Stimulated activated CD8-positive, alpha-beta memory T cell treated with anti-CD3 and anti-CD28 coated beads, Interleukin-7, amount 100 ng/mL, for 1 hour (primary cell): ENCODE measurements around the gene PRKCE.

Experiments used
- DNase-seq, 2 donors: peaks; one replicate each; pipeline ENCODE4 v3.0.0-alpha.2; 2020; ENCODE audit warnings: low read depth in 2 of 2

PRKCE gene

DNA sequence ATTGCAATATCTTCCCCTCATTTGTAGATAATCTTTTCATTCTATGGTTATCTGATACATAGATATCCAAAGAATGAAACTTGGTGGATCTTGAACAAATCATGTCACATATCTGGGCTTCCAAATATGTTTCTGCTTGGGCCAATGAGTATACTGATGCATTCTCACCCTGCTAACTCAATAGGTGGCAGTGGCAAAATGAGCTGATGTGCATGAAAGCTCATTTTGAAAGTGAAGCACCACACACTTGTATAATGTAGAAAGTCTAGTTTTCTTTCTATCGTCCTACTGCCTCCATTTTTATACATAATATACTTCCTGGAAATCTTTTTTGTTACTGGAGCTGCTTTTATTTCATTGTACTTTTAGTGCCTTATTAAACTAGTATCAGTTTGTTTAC, 208.2 kb downstream of the PRKCE start:
- DNase-seq, result no peak

DNA sequence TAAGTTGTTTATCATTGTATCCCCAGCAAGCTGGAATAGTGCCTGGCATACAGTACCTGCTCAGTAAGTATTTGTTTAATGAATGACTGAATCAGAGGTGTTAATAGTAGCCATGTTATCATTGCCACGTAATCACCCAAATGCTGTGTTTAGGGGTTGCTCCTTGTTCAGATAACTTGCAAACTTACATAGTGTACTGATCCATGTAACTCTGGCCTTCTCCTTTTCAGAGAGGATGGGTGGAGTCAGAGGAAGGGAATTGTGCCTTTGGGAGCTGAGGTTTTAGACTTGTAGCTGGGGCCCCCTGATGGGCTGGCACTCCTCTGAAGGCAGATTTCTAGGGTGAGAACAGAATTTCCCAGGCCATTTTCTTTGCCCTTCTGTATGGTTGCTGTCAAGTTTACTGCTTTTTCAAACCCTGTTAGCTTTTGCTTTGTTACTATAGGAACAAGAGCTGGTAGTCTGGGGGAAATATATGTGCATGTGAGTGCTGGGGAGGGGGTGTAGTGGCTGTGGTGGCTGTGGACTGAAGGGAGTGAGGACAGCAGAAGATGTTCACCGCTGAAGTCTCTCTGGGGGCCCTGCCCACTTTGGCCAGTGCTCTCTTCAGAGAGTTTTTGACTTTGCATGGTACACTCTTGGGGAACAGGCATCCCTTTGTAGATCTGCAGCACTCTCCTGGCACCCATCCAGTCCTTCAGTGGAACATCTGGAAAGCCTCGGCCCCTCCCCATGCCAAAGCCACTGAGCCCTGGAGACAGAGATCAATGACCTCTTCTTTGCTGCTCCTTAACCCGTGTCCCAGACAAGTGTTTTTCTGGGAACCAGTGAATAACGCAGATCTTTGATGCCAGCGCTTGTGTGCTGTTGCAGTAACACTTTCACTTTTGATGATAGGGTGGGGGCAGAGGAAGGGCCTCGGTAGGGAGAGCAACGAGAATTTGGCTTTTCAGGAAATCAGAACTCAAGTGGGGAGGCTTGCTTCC, 209.0 kb downstream of the PRKCE start:
- DNase-seq, result no peak

DNA sequence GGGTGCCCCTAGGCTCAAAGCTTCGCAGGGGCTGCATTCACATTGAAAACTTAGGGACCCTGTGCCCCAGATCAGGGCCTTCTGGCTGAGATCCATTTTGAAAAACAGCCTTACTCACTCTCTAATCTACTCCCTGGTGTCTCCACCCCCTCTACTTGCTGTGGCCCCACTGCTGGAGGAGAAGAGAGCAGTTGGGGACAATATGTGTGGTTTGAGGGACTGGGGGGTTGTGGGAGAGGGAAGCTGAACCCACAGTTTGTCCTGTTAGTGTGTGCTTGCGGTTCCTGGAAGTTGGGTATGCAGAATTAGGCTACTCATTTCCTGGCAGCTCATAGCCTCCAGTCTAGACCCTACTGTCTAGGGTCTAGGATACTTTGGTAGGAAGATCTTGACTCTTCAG, 211.4 kb downstream of the PRKCE start:
- no peak for DNase-seq

DNA sequence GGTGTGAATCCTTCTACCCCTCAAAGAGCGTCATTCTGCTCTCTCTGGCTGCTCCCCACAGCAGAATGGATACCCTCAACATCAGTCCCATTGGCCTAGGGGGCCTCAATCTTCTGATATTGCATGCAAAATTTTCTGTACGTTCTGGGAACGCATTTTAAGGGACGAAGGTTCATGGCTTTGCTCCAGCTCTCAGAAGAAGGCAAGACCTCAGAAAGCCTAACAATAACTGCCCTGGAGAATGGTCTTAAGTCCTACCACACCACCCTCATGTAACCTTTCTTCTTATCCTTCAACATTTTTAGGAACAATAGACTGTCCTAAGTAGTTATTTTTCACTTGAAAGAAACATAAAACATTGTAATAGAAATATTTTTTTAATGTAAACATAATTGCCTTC, 212.6 kb downstream of the PRKCE start:
- no peak for DNase-seq

DNA sequence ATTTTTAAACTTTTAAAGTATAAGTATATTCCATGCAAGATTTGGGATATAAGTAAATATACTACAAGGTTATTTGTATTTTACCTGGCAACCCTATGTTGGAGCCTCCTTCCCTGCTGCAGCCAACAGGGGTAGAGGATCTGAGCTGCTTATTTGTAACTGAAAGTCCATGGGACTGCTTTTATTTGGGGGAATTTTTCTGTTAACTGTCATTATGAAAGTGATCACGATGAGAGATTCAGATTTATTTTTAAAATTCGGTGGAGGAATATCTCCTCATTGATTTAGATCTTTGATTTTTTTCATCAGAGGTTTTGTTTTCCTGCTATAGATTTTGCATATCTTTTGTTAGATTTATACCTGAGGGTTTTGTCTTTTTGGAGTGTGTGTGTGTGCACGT, 215.9 kb downstream of the PRKCE start:
- no peak for DNase-seq

DNA sequence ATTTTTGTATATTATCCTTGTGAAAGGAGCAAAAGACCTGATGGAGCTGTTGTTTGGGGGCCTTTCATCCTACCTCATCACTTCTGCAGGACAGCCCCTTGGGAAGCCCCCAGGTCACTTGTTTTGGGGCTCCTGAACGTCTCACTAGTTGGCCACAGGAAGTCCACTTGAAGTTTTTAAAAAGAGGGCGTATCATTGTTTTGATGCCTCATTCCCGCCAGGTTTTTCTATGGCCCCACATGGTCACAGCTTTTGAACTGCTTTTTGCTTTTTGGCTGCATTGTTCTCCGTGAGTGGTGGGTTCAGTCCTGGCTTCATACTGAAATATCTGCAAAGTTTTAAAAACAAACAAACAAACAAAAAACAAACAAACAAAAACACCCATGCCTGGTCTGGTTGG, 216.3 kb downstream of the PRKCE start:
- no peak for DNase-seq

DNA sequence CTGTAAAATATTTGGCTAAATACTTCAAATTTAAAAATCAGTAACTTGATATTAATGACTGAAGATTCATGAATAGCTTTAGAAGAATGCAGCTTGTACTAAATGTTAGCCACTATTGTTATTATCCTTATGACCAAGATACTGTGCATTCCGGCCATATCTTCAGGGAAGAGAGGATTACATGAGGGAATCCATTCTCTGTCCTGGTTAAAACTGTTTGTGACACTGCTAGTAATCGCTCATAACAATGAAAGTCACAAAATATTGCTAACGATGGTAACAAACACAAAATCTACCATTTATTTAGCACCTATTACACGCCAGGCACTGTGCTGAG, 217.7 kb downstream of the PRKCE start:
- no peak for DNase-seq

DNA sequence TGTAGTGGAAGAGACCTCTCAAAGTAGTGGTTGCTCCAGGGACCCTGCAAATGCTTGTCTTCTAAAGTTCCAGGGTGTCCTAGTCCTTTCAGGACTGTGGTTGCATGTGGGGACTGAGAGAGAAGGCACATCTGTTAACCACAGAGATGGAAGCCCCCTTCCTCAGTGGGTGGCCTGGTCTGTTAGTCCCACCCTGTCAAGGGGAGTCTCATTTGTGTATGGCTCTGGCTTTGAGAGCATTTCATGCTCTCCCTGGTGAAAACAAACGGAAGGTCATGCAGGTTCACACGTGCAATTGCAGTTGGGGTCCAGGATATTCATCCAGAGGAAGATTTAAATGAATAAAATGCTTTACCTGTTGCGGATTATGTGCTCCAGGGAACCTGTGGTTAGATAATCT, 219.6 kb downstream of the PRKCE start:
- DNase-seq, result no peak

DNA sequence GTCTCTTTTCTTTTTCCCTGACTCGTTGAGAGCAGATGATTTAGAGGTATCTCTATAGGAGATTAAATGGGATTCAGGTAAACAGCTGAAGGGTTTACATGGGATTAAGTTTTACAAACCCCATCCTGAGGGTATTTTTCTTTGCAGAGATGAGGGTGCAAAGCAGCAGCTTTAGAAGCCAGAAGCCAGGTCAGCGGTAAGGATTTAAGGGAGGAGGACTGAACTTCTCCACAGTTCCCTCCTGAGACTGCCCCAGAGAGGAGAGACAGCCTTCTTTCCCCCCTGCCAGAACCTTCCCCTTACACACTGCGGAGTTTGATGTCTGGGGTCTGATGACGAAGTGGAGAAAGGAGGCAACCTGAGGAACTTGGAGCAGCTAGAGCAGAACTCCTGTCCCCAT, 220.1 kb downstream of the PRKCE start:
- no peak for DNase-seq

DNA sequence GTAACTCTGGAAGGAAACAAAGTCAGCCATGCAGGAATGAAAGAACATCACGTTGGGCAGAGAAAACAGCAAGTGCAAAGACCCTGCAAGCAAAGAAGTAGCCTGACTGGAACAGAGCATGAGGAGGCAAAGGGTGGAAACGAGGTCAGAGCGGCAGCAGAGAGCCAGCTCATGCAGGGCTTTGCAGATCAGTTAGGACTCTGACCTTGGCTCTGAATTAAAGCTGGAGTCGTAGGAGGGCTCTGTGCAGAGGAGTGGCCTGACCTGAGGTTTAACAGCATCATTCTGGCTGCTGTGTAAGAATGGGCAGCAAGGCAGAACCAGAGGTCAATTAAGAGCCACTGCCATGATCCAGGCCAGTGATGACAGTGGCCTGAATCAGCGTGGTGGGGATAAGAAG, 220.7 kb downstream of the PRKCE start:
- DNase-seq, result no peak

DNA sequence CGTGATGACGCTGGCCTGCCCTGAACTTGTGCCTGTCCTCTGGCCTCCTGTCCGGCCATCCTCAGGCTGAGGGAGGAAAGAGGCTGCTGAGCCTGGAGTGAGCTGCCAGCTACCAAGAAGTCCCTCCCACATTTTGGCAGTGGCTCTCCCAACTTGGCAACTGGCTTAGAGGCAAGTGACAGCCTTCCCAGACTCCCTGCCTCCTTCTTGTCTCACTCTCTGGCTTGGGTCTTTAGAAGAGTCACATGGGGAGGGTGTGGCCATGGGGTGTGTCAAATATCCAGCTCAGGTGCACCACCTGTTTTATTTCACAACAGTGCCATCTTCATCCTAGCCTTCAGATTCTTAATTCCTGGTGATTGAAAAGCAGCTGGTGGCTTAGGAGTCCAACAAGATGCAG, 222.9 kb downstream of the PRKCE start:
- no peak for DNase-seq

DNA sequence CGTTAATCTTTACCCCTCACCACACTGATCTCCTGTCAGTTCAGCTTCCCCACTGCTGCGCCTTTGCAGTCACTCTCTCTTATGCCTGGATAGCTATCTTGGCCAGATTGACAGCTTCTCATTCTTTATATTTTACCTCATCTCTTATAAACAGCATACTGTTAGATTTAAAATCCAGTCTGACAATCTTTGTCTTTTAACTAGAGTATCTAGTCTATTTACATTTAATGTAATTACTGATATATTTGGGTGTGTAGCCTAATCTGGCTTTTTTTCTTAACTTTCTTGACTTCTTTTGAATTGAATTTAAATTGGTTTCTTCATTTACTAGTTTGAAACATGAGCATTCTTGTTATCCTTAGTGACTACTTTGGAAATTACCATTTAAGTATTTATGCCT, 225.1 kb downstream of the PRKCE start:
- DNase-seq, result no peak

DNA sequence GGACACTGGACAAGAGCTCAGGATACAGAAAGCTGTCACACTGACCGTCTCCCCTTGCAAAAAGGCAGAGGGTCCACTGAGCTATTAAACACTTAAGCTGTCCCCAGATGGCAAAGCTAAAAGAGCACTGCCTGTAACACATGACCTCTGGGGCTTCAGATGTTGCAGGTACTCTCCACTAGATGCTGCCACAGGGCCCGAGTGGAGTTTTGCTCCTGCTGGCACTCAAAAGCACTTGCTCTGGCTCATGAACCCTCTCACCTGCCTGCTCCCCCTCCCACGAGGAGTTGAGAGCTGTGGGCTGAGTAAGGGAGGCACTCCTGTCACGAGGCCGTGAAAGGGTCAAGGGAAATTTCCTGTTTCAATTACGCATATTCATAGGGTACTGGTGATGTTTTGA, 227.9 kb downstream of the PRKCE start:
- no peak for DNase-seq

DNA sequence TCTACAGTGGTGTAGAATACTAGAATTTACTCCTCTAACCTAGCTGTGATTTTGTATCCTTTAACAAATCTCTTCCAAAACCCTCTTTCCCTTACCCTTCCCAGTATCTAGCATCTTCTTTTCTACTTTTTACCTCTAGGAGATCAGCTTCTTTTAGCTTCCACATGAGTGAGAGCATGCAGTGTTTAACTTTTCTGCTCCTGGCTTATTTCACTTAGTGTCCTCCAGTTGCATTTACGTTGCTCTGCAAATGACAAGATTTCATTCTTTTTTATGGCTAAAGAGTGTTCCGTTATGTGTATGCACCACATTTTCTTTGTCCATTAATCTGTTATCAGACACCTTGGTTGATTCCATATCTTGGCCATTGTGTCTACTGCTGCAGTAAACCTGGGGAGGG, 228.5 kb downstream of the PRKCE start:
- no peak for DNase-seq

DNA sequence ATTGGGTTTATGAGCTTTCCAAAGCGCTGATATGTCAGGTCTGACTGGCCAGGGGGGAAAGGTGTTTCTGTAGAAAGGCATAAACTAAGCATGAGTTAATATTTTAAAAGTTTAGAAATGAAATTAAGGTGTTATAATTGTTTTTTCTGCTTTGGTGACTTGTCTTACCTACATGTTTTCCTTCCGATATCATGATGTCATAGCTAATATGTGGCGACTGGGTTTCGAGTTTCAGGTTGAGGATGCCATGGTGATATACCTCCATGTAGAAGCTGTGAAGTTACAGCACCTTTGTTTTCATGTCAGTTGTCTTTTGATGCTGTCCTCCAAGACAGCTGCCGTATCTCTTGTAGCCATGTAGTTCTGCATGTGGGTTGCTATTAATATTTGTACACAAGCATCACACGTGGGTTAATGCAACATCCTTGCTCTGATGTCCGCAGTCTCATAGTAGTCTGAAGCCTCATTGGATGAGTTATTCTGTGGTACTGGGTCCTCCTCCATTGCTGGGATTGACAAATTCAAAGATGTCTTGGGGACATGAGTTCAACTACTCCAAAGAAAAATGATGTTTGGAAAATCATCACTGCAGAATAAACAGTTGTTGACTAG, 230.6 kb downstream of the PRKCE start:
- DNase-seq, result no peak

DNA sequence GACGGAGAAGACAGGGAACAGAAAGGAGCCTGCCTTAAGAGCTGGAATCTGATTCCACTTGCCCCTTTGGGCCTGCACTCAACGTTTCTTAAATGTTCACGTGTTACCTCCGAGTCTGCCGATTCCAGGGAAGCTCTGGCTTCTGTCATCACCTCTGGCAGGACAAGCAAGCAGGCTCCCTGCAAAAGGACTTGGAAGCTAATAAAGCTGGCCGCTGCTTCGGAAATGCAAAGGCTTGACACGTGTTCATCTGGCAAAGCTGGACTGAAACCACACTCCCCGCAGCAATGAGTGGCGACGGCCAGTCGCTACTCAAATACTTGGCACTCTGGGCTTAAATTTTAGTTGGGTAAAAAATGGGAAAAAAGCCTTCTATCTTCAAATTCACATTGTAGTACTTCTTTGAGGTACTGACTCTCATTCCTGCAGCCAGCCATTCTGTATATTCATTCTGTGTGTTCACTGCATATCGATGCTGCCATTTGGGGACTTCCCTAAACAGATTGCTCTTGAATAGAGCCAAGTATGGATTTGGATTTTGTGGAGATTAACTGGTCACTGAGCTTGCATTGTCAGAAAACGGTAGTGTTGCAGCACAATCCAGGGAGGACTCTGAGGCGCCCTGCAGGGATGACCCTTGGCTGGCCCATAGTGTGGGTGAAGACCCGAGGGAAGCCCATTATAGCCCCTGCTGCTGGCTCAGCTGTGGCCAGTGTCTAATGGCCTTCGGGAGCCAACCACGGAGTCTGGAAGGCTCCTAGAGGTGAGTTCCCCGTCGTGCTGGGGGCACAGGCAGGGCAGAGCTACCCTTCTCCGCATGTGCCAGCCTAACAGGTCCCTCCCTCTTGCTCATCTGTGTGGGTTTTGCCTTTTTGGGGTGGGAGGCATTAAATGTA, 231.5 kb downstream of the PRKCE start:
- DNase-seq, result no peak

DNA sequence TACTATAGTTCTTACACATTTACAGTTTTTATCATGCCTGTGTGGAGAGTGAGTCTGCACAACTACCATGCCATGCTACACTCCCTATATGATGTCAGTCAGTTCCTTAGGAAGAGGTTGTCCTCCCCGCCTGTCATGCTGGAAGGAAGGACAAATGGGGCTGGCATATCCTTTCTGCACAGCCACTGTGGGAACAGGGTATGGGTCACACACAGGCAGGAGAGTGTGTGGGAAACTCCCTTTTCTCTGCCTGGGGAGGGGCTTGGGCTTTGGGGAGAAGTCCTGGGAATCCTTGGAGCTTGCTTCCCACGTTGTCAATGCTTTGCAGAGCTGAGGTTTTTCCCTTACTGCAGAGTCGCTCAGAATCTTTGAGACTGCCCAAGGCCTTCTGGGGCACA, 232.1 kb downstream of the PRKCE start:
- no peak for DNase-seq

DNA sequence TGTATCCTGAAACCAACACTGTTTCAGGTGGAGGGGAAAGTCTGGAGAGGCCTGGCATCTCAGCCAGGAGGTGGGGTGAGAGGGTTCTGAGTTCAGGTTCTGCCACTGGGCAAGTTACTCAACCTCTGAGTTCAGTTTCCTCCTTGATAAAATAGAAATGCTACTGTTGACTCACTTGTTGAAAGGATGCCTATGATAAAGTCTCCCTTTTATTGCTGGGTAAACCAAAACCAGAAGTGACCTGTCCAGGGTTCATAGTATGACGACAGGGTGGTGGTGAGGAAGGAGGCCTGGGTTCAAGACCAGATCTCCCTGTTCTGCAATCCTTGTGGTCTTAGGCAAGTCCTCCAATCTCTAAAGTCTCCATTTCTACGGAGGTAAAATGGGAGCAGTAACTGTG, 232.7 kb downstream of the PRKCE start:
- DNase-seq, result no peak

DNA sequence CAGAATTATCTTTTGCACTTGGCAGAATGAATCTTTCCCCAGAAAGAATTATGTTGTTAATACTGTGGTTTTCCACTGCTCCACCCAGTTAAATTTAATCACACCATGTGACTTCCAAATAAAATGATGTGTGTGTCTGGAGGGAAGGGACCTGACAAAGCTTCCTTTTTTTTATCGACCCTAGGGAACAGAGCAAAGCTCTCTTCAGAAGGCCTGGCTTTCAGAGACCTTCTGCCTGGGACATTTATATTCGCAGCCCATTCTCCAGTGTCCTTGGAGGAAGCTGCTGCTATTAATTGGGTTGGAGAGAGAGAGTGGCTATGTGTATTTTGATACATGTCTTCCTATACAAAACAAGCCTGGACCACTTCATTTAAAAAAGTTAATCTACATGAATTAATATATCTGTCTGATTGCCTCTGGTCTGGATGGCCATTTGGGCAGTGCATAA, 233.7 kb downstream of the PRKCE start:
- no peak for DNase-seq

DNA sequence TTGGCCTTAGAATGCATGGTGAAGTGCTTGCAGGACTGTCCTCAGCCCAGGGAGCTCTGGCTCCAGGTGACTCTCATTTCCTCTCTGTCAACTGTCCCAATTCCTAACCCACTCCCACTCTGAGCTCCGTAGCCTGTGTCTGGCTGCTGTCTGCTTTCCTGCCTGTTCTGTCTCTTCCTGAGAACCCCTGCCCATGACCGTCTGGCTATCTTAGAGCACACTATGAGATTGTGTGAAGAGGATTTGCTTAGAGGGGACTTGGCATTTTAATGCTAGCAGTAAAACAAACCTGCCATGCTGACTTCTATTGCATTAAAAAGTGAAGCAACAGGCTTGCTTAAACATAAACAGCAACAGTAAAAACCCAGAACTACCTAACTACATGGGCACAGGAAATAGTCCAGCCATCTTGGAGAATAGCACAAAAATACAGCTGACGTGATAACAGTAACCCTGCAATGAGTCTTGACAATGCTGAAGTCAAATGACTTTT, 234.7 kb downstream of the PRKCE start:
- no peak for DNase-seq

DNA sequence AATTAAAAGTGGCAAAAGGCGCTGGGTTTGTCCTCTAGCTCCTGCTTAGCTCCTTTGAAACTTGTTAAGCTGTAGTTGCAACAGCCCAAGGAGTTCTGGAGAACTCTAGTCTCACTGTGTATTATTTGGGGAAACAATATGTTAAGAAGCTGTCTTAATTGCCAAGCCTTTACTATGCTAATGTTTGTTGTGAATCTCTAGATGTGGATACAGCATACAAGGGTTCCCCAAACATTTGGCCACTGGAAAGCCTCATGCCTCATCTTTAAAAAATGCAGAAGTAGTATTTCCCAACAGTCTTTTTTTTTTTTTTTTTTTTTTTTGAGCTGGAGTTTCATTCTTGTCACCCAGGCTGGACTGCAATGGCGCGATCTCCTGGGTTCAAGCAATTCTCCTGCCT, 236.7 kb downstream of the PRKCE start:
- no peak for DNase-seq

DNA sequence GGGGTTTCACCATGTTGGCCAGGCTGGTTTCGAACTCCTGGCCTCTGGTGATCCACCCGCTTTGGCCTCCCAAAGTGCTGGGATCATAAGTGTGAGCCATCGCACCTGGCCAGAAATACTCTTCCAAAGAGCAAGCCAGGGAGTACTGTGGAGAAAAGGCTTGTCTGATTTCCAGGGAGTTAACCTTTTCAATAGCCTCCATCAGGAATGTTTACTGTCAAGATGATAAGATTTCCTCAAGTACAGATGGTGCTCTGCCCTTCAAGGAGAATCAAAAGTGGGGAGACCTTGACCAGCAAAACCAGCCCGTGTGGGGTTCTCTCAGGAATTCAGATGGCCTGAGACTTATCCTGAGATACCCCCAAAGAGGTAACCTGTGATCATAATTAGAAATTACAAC, 237.2 kb downstream of the PRKCE start:
- DNase-seq, result no peak
